ENCODE results near the gene CTIF.
"Not testable (repeated sequence)": the region's sequence is repeated elsewhere in the genome, so short reads cannot be mapped to it uniquely, and the experiment has no call there.

Gene CTIF

GRCh38 chr18:48808476-48808875 is 269.6 kb downstream of the CTIF start:
- no peak for DNase-seq

- DNase-seq = peak in 2 of 4 experiments; percentile 63
Observed at GRCh38 chr18:48809365-48809764, 270.5 kb downstream of the CTIF start.

- DNase-seq = no peak
Observed at GRCh38 chr18:48810805-48811204, 272.0 kb downstream of the CTIF start.

- no peak for DNase-seq
Observed at GRCh38 chr18:48811401-48811800, 272.6 kb downstream of the CTIF start.

- not testable (repeated sequence) for DNase-seq
Observed at GRCh38 chr18:48811977-48812451, 273.2 kb downstream of the CTIF start.

- no peak for DNase-seq
Observed at GRCh38 chr18:48813321-48813720, 274.5 kb downstream of the CTIF start.

GRCh38 chr18:48813833-48814489 is 275.1 kb downstream of the CTIF start:
- DNase-seq = peak; percentile 33 to 61 (median 50)

- DNase-seq = peak in 1 of 4 experiments; percentile 32
Observed at GRCh38 chr18:48814490-48815178, 275.8 kb downstream of the CTIF start.

GRCh38 chr18:48815179-48815515 is 276.3 kb downstream of the CTIF start:
- peak in 2 of 4 experiments; percentile 38 to 48 for DNase-seq

GRCh38 chr18:48815581-48816324 is 276.9 kb downstream of the CTIF start:
- peak in 1 of 4 experiments; percentile 31 for DNase-seq

GRCh38 chr18:48816554-48816953 is 277.7 kb downstream of the CTIF start:
- DNase-seq = no peak

GRCh38 chr18:48817021-48817461 is 278.2 kb downstream of the CTIF start:
- no peak for DNase-seq

GRCh38 chr18:48818329-48819254 is 279.8 kb downstream of the CTIF start:
- DNase-seq = no peak

- no peak for DNase-seq
Observed at GRCh38 chr18:48819276-48819675, 280.4 kb downstream of the CTIF start.

GRCh38 chr18:48819781-48820482 is 281.1 kb downstream of the CTIF start:
- DNase-seq = no peak

- DNase-seq = no peak
Observed at GRCh38 chr18:48820483-48821250, 281.8 kb downstream of the CTIF start.

GRCh38 chr18:48821251-48821590 is 282.4 kb downstream of the CTIF start:
- no peak for DNase-seq

- no peak for DNase-seq
Observed at GRCh38 chr18:48821845-48822244, 283.0 kb downstream of the CTIF start.

- no peak for DNase-seq
Observed at GRCh38 chr18:48824231-48824970, 285.6 kb downstream of the CTIF start.

GRCh38 chr18:48825101-48825745 is 286.4 kb downstream of the CTIF start:
- DNase-seq = no peak
